MM.1S (cell line): ENCODE results near the gene WIZ.

Experiments
- EZH2 ChIP-seq: fragments of 300-600 bp; sonication (generic); optimal IDR thresholded peaks from 2 replicates; pipeline ENCODE3; 2017; ENCODE audit warnings: low read depth, mild to moderate bottlenecking, antibody characterized with exemption, low read length, mixed read lengths
- EZH2phosphoT487 ChIP-seq: fragments of 300-600 bp; sonication (generic); IDR thresholded peaks from 2 replicates; pipeline ENCODE4 v1.6.1; 2018; ENCODE audit warnings: antibody characterized with exemption, low read length
- TF ChIP-seq, protein P1 (sequence below): fragments of 300-600 bp; sonication (generic); IDR thresholded peaks from 2 replicates; pipeline ENCODE4 v1.5.1; 2016; ENCODE audit warnings: antibody characterized with exemption, low read length, mixed read lengths

DNA sequence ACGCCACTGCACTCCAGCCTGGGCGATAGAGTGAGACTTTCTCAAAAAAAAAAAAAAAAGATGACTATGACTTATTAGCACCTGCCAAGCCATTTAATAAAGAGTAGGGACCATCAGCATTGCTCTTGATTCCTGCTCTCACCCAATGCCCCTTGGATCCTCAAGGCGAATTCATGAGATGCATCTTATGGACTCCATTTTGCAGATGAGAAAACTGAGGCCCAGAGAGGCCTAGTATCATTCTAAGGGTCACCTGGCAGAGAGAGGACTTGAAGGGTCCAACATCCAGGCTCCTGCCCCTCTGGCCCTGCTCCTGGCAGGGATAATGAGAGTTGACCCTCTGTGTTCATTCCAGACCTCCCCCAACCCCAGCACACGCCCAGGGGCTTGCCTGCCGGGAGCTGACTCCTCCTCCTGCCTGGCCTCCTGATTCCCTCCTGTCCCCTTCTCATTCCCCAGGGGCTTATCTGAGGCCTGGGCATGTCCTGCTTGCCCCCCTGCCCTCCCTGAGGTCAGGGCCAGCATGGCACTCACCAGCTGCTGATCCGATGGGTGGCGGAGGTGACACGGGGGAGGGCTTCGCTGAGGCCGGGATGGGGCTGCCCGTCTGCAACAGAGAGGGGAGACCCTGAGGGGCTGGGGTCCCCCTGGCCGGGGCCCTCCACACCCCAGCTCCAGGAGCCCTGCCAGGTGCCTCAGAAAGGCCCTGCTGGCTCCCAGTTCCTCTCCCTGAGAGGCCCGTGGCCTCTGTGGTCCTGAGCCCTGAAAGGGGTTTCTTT lies 7.4 kb downstream of the WIZ start:
- TF ChIP-seq, protein P1, sequence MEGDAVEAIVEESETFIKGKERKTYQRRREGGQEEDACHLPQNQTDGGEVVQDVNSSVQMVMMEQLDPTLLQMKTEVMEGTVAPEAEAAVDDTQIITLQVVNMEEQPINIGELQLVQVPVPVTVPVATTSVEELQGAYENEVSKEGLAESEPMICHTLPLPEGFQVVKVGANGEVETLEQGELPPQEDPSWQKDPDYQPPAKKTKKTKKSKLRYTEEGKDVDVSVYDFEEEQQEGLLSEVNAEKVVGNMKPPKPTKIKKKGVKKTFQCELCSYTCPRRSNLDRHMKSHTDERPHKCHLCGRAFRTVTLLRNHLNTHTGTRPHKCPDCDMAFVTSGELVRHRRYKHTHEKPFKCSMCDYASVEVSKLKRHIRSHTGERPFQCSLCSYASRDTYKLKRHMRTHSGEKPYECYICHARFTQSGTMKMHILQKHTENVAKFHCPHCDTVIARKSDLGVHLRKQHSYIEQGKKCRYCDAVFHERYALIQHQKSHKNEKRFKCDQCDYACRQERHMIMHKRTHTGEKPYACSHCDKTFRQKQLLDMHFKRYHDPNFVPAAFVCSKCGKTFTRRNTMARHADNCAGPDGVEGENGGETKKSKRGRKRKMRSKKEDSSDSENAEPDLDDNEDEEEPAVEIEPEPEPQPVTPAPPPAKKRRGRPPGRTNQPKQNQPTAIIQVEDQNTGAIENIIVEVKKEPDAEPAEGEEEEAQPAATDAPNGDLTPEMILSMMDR = no peak
- no peak for TF ChIP-seq EZH2phosphoT487
- TF ChIP-seq EZH2 = no peak
